GM12878 (cell line): ENCODE measurements around the gene SUPT6H. TPM values are rescaled to one million over a fixed set of nuclear protein-coding genes. Genes with fewer than 3 reads are reported as not detected.

Experiments
- BCL11A ChIP-seq: IDR thresholded peaks from 2 replicates; pipeline ENCODE4 v1.6.1; 2011; ENCODE audit warnings: low read depth, low read length
- BHLHE40 ChIP-seq, 2 experiments: fragments of 450-650 bp in 1 of 2; IDR thresholded peaks; 2 replicates each; pipeline ENCODE4 v1.6.1; 2011 to 2017; ENCODE audit warnings: low read depth in 2 of 2, borderline replicate concordance in 1 of 2, improper control_type of control experiment in 1 of 2, low read length in 1 of 2, mild to moderate bottlenecking in 1 of 2
- CHD2 ChIP-seq: IDR thresholded peaks from 2 replicates; pipeline ENCODE4 v1.6.1; 2011; ENCODE audit warnings: low read depth, low read length, improper control_type of control experiment, borderline replicate concordance
- CREB1 ChIP-seq: IDR thresholded peaks from 2 replicates; pipeline ENCODE4 v1.6.1; 2012; ENCODE audit warnings: low read depth, mild to moderate bottlenecking, inconsistent platforms
- ESRRA ChIP-seq: IDR thresholded peaks from 2 replicates; pipeline ENCODE4 v1.6.1; 2012; ENCODE audit warnings: mild to moderate bottlenecking, low read length, improper control_type of control experiment
- EZH2 ChIP-seq: IDR thresholded peaks from 2 replicates; pipeline ENCODE4 v1.6.1; 2012; ENCODE audit warnings: low read depth, mild to moderate bottlenecking, control low read depth, inconsistent platforms, low read length, borderline replicate concordance; ENCODE audit not compliant: control insufficient read depth
- MTA3 ChIP-seq: IDR thresholded peaks from 2 replicates; pipeline ENCODE4 v1.6.1; 2012; ENCODE audit warnings: low read length, inconsistent platforms, borderline replicate concordance
- MYC ChIP-seq: IDR thresholded peaks from 2 replicates; pipeline ENCODE4 v1.6.1; 2011; ENCODE audit warnings: mild to moderate bottlenecking, low read length, moderate library complexity, inconsistent platforms; ENCODE audit not compliant: insufficient read depth, insufficient replicate concordance, insufficient read length, severe bottlenecking
- NFXL1 ChIP-seq: fragments of 450-650 bp; IDR thresholded peaks from 2 replicates; pipeline ENCODE4 v1.6.1; 2017; ENCODE audit warnings: antibody characterized with exemption, mild to moderate bottlenecking, borderline replicate concordance
- NR2C2 ChIP-seq: IDR thresholded peaks from 2 replicates; pipeline ENCODE4 v1.6.1; 2011; ENCODE audit warnings: borderline replicate concordance, low read depth; ENCODE audit not compliant: control insufficient read depth, insufficient read length
- RAD21 ChIP-seq: IDR thresholded peaks from 2 replicates; pipeline ENCODE4 v1.6.1; 2011; ENCODE audit warnings: mild to moderate bottlenecking, low read depth, low read length, moderate library complexity; ENCODE audit not compliant: insufficient read depth
- SPI1 ChIP-seq: IDR thresholded peaks from 2 replicates; pipeline ENCODE4 v1.6.1; 2011; ENCODE audit warnings: low read depth, mild to moderate bottlenecking, low read length, moderate library complexity, borderline replicate concordance; ENCODE audit not compliant: insufficient read depth
- STAT1 ChIP-seq: fragments of 450-650 bp; conservative IDR thresholded peaks from 2 replicates; pipeline ENCODE4 v1.6.1; 2014; ENCODE audit warnings: antibody characterized with exemption, mild to moderate bottlenecking
- STAT3 ChIP-seq: IDR thresholded peaks from 2 replicates; pipeline ENCODE4 v1.6.1; 2011; ENCODE audit warnings: low read depth, low read length, improper control_type of control experiment
- SUPT20H ChIP-seq: IDR thresholded peaks from 2 replicates; pipeline ENCODE4 v1.6.1; 2011; ENCODE audit warnings: low read depth, mild to moderate bottlenecking, low read length, moderate library complexity, borderline replicate concordance; ENCODE audit not compliant: control insufficient read depth
- ZNF207 ChIP-seq: fragments of 450-650 bp; IDR thresholded peaks from 2 replicates; pipeline ENCODE4 v1.6.1; 2014; ENCODE audit warnings: antibody characterized with exemption, mild to moderate bottlenecking, borderline replicate concordance
- ZSCAN29 ChIP-seq: fragments of 450-650 bp; IDR thresholded peaks from 2 replicates; pipeline ENCODE4 v1.6.1; 2017; ENCODE audit warnings: mild to moderate bottlenecking, moderate library complexity
- polyA plus RNA-seq, 11 experiments: library from polyadenylated mRNA; depleted of rRNA in 4 of 11; unstranded in 6 of 11; stranded (reverse) in 5 of 11; fragments of >200 nt; fragmentation: Nextera tagmentation in 4 of 11; fragmentation: Illumina TruSeq in 1 of 11; extraction: Ambion mirVana in 4 of 11; extraction: Trizol in 1 of 11; gene quantifications; 1 replicate in 1 of 11; 2 replicates in 10 of 11; pipeline versions ENCODE4 v1.2.1 to v1.2.3, GENCODE V29; 2011 to 2016; ENCODE audit warnings: inconsistent platforms in 2 of 11, missing spikeins in 2 of 11, low read depth in 1 of 11
- total RNA-seq, 4 experiments: library from RNA; depleted of rRNA in 3 of 4; stranded (reverse); fragments of >200 nt in 3 of 4; fragmentation: Illumina TruSeq in 1 of 4; extraction: Trizol in 1 of 4; gene quantifications; 2 replicates each; pipeline versions ENCODE4 v1.2.1 to v1.2.3, GENCODE V29; 2013 to 2021
- TF ChIP-seq, protein P1 (sequence below): fragments of 450-650 bp; IDR thresholded peaks from 2 replicates; pipeline ENCODE4 v1.6.1; 2017; ENCODE audit warnings: mild to moderate bottlenecking
- TF ChIP-seq, protein P2 (sequence below), 3 experiments: IDR thresholded peaks in 2 of 3; conservative IDR thresholded peaks in 1 of 3; 2 replicates each; pipeline ENCODE4 v1.5.1; 2011; ENCODE audit warnings: low read depth in 3 of 3, low read length in 3 of 3, mild to moderate bottlenecking in 3 of 3, control low read depth in 2 of 3, moderate library complexity in 2 of 3, inconsistent platforms in 1 of 3, mixed read lengths in 1 of 3; ENCODE audit not compliant: control insufficient read depth in 2 of 3, insufficient read depth in 1 of 3; ENCODE audit errors: extremely low read depth in 1 of 3
- TF ChIP-seq, protein P3 (sequence below): fragments of 450-650 bp; IDR thresholded peaks from 2 replicates; pipeline ENCODE4 v1.6.1; 2018; ENCODE audit warnings: mild to moderate bottlenecking, low read depth, moderate library complexity; ENCODE audit not compliant: partially characterized antibody
- TF ChIP-seq, protein P4 (sequence below): IDR thresholded peaks from 2 replicates; pipeline ENCODE4 v1.6.1; 2011; ENCODE audit warnings: low read depth, low read length, improper control_type of control experiment, borderline replicate concordance

SUPT6H gene
- total and polyA plus RNA-seq, 10 of the 15 experiments (the other 5 are each of a cell fraction or from before 2014, with no cell fraction given) = 1.7 to 58.8 (median 37.7) TPM

DNA sequence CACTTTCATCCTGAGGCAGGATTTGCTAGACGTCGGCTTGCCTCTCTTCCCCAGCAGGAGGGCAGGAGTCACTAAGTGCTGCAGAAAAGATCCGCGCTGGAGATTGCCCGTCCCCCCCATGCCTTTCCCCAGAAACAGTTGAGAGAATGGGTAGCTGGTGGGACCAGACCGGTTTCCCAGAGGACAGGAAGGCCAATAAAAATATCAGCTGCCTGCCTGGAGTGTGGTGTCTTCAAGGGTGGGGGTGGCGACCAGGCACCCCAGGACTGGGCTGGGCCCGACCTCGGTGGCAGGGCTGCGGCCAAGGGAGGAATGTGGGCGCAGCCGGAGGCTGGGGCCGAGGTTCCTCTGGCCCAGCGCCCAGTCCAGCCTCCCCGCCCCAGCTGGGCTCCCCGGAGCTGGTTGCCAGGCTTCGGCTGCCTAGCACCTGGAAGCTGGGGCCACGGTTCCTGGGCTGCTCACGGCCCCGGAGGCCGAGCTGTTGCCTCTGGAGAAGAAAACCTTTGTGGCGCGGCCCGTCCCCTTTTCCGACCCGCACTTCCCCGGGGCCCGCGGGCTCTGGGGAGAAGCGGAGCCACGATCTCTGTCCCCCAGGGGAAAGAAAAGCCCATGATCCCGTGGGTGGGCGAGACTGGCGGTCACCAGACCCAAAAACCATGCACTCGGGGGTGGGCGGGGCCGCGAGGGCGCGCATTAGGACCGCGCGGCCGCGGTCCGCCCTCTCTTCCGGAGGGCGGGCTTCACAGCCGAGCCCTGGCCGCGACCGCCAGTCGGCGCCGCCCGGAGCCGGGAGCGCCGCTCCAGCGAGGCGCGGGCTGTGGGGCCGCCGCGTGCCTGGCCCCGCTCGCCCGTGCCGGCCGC lies 81.5 kb downstream of the SUPT6H start, which contains the start of gene TRAF4 (continued):
- TF ChIP-seq, protein P1, sequence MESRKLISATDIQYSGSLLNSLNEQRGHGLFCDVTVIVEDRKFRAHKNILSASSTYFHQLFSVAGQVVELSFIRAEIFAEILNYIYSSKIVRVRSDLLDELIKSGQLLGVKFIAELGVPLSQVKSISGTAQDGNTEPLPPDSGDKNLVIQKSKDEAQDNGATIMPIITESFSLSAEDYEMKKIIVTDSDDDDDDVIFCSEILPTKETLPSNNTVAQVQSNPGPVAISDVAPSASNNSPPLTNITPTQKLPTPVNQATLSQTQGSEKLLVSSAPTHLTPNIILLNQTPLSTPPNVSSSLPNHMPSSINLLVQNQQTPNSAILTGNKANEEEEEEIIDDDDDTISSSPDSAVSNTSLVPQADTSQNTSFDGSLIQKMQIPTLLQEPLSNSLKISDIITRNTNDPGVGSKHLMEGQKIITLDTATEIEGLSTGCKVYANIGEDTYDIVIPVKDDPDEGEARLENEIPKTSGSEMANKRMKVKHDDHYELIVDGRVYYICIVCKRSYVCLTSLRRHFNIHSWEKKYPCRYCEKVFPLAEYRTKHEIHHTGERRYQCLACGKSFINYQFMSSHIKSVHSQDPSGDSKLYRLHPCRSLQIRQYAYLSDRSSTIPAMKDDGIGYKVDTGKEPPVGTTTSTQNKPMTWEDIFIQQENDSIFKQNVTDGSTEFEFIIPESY = no peak
- TF ChIP-seq BCL11A = no peak
- no peak for TF ChIP-seq MTA3
- TF ChIP-seq SUPT20H = no peak
- TF ChIP-seq, protein P2, sequence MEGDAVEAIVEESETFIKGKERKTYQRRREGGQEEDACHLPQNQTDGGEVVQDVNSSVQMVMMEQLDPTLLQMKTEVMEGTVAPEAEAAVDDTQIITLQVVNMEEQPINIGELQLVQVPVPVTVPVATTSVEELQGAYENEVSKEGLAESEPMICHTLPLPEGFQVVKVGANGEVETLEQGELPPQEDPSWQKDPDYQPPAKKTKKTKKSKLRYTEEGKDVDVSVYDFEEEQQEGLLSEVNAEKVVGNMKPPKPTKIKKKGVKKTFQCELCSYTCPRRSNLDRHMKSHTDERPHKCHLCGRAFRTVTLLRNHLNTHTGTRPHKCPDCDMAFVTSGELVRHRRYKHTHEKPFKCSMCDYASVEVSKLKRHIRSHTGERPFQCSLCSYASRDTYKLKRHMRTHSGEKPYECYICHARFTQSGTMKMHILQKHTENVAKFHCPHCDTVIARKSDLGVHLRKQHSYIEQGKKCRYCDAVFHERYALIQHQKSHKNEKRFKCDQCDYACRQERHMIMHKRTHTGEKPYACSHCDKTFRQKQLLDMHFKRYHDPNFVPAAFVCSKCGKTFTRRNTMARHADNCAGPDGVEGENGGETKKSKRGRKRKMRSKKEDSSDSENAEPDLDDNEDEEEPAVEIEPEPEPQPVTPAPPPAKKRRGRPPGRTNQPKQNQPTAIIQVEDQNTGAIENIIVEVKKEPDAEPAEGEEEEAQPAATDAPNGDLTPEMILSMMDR (IDR thresholded peaks at IDR 0.05 in 2 of 3, conservative IDR thresholded peaks at IDR 0.05 in 1 of 3; ENCODE audit: control insufficient read depth in 2 of 3, extremely low read depth in 1 of 3, insufficient read depth in 1 of 3, low read depth in 3 of 3, low read length in 3 of 3) = peak in 1 of 3 experiments; percentile 26; a peak in 1 of 6 replicates
- TF ChIP-seq ZSCAN29 = peak; percentile 74; the same call in 1 of the 2 replicates
- peak; percentile 92 to 96 for TF ChIP-seq BHLHE40 (IDR thresholded peaks at IDR 0.05; ENCODE audit: borderline replicate concordance in 1 of 2, low read depth in 2 of 2, low read length in 1 of 2)
- no peak for TF ChIP-seq RAD21
- no peak for TF ChIP-seq NR2C2
- TF ChIP-seq ZNF207 = 0 out of 2 replicates have a peak, but pooled peaks have one; percentile 13
- TF ChIP-seq ESRRA = no peak
- TF ChIP-seq MYC = no peak
- no peak for TF ChIP-seq SPI1
- TF ChIP-seq NFXL1 = 0 out of 2 replicates have a peak, but pooled peaks have one; percentile 54
- TF ChIP-seq, protein P3, sequence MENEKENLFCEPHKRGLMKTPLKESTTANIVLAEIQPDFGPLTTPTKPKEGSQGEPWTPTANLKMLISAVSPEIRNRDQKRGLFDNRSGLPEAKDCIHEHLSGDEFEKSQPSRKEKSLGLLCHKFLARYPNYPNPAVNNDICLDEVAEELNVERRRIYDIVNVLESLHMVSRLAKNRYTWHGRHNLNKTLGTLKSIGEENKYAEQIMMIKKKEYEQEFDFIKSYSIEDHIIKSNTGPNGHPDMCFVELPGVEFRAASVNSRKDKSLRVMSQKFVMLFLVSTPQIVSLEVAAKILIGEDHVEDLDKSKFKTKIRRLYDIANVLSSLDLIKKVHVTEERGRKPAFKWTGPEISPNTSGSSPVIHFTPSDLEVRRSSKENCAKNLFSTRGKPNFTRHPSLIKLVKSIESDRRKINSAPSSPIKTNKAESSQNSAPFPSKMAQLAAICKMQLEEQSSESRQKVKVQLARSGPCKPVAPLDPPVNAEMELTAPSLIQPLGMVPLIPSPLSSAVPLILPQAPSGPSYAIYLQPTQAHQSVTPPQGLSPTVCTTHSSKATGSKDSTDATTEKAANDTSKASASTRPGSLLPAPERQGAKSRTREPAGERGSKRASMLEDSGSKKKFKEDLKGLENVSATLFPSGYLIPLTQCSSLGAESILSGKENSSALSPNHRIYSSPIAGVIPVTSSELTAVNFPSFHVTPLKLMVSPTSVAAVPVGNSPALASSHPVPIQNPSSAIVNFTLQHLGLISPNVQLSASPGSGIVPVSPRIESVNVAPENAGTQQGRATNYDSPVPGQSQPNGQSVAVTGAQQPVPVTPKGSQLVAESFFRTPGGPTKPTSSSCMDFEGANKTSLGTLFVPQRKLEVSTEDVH = no peak
- TF ChIP-seq, protein P4, sequence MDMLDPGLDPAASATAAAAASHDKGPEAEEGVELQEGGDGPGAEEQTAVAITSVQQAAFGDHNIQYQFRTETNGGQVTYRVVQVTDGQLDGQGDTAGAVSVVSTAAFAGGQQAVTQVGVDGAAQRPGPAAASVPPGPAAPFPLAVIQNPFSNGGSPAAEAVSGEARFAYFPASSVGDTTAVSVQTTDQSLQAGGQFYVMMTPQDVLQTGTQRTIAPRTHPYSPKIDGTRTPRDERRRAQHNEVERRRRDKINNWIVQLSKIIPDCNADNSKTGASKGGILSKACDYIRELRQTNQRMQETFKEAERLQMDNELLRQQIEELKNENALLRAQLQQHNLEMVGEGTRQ = no peak
- no peak for TF ChIP-seq CREB1
- TF ChIP-seq STAT3 = no peak
- no peak for TF ChIP-seq EZH2
- no peak for TF ChIP-seq STAT1
- TF ChIP-seq CHD2 = no peak; the same call in none of the 2 replicates
